H9 (cell line): ENCODE results near the gene GAP43. TPM values are rescaled to one million over a fixed set of nuclear protein-coding genes. Genes with fewer than 3 reads are reported as not detected.

Source experiments
- DNase-seq: peaks from one replicate; pipeline ENCODE4 v3.0.0-alpha.2; 2017
- H2AFZ ChIP-seq: one replicate; pipeline ENCODE4 v1.6.1; 2013; ENCODE audit warnings: mild to moderate bottlenecking, low read length, control low read depth, moderate library complexity
- H2AK5ac ChIP-seq: 2 replicates; pipeline ENCODE4 v1.6.1; 2013; ENCODE audit warnings: low read length, control low read depth, mixed read lengths; ENCODE audit not compliant: insufficient read length
- H2BK120ac ChIP-seq: one replicate; pipeline ENCODE4 v1.6.1; 2013; ENCODE audit warnings: low read depth, mild to moderate bottlenecking, low read length, control low read depth, inconsistent platforms; ENCODE audit not compliant: poor library complexity, severe bottlenecking
- H2BK12ac ChIP-seq: 2 replicates; pipeline ENCODE4 v1.6.1; 2013; ENCODE audit warnings: low read length, control low read depth, mixed read lengths, low read depth; ENCODE audit not compliant: insufficient read length
- H2BK15ac ChIP-seq: 2 replicates; pipeline ENCODE4 v1.6.1; 2013; ENCODE audit warnings: low read depth, low read length, control low read depth
- H2BK20ac ChIP-seq: one replicate; pipeline ENCODE4 v1.6.1; 2013; ENCODE audit warnings: low read depth, mild to moderate bottlenecking, low read length, control low read depth, inconsistent platforms; ENCODE audit not compliant: poor library complexity, severe bottlenecking
- H2BK5ac ChIP-seq: 2 replicates; pipeline ENCODE4 v1.6.1; 2013; ENCODE audit warnings: low read length, control low read depth, mixed read lengths; ENCODE audit not compliant: insufficient read length
- H3K14ac ChIP-seq: 2 replicates; pipeline ENCODE4 v1.6.1; 2013; ENCODE audit warnings: low read length, control low read depth; ENCODE audit not compliant: insufficient read depth
- H3K18ac ChIP-seq: 2 replicates; pipeline ENCODE4 v1.6.1; 2013; ENCODE audit warnings: low read depth, mild to moderate bottlenecking, mixed read lengths, low read length, control low read depth; ENCODE audit not compliant: insufficient read length
- H3K23ac ChIP-seq: 2 replicates; pipeline ENCODE4 v1.6.1; 2013; ENCODE audit warnings: low read length, control low read depth, mixed read lengths, low read depth; ENCODE audit not compliant: insufficient read length
- H3K23me2 ChIP-seq: 2 replicates; pipeline ENCODE4 v1.6.1; 2013; ENCODE audit warnings: low read depth, mild to moderate bottlenecking, mixed read lengths, low read length, control low read depth; ENCODE audit not compliant: insufficient read length, poor library complexity, severe bottlenecking
- H3K27ac ChIP-seq: 2 replicates; pipeline ENCODE4 v1.5.1; 2013; ENCODE audit warnings: low read length, control low read depth, mixed read lengths, low read depth; ENCODE audit not compliant: insufficient read length
- H3K27me3 ChIP-seq: 2 replicates; pipeline ENCODE4 v1.6.1; 2013; ENCODE audit warnings: low read length, control low read depth, inconsistent platforms; ENCODE audit not compliant: insufficient read depth
- H3K4ac ChIP-seq: 2 replicates; pipeline ENCODE4 v1.6.1; 2013; ENCODE audit warnings: low read depth, mild to moderate bottlenecking, control low read depth, inconsistent platforms, low read length, moderate library complexity
- H3K4me1 ChIP-seq: 2 replicates; pipeline ENCODE4 v1.6.1; 2013; ENCODE audit warnings: low read length, control low read depth, inconsistent platforms; ENCODE audit not compliant: insufficient read depth
- H3K4me2 ChIP-seq: 2 replicates; pipeline ENCODE4 v1.6.1; 2013; ENCODE audit warnings: low read length, control low read depth, mixed read lengths; ENCODE audit not compliant: insufficient read length, insufficient read depth
- H3K56ac ChIP-seq: 2 replicates; pipeline ENCODE4 v1.6.1; 2013; ENCODE audit warnings: low read depth, mild to moderate bottlenecking, mixed read lengths, low read length, control low read depth; ENCODE audit not compliant: insufficient read length
- H3K79me1 ChIP-seq: 2 replicates; pipeline ENCODE4 v1.6.1; 2013; ENCODE audit warnings: low read depth, mild to moderate bottlenecking, moderate library complexity, low read length, control low read depth, inconsistent platforms; ENCODE audit not compliant: insufficient read depth, poor library complexity, severe bottlenecking
- H3K79me2 ChIP-seq: 2 replicates; pipeline ENCODE4 v1.6.1; 2013; ENCODE audit warnings: low read length, control low read depth, inconsistent platforms; ENCODE audit not compliant: insufficient read depth
- H3K9ac ChIP-seq: 2 replicates; pipeline ENCODE4 v1.6.1; 2013; ENCODE audit warnings: low read length, control low read depth, mixed read lengths; ENCODE audit not compliant: insufficient read length; ENCODE audit errors: extremely low read depth
- H3K9me3 ChIP-seq: one replicate; pipeline ENCODE4 v1.6.1; 2013; ENCODE audit warnings: low read depth, low read length, inconsistent platforms; ENCODE audit not compliant: control insufficient read depth
- H3T11ph ChIP-seq: one replicate; pipeline ENCODE4 v1.6.1; 2013; ENCODE audit warnings: mild to moderate bottlenecking, low read length, control low read depth, inconsistent platforms
- H4K20me1 ChIP-seq: one replicate; pipeline ENCODE4 v1.6.1; 2013; ENCODE audit not compliant: control insufficient read depth, insufficient read length, insufficient read depth
- H4K5ac ChIP-seq: 2 replicates; pipeline ENCODE4 v1.6.1; 2013; ENCODE audit warnings: low read depth, mild to moderate bottlenecking, mixed read lengths, low read length, control low read depth; ENCODE audit not compliant: insufficient read length
- H4K8ac ChIP-seq: replicated peaks from 2 replicates; pipeline ENCODE4 v1.6.1; 2013; ENCODE audit warnings: low read length, control low read depth, mixed read lengths, low read depth; ENCODE audit not compliant: insufficient read length
- H4K91ac ChIP-seq: 2 replicates; pipeline ENCODE4 v1.6.1; 2013; ENCODE audit warnings: low read depth, mild to moderate bottlenecking, moderate library complexity, mixed read lengths, low read length, control low read depth; ENCODE audit not compliant: insufficient read length
- H3K27ac Mint-ChIP-seq, 3 experiments: 2 replicates in 2 of 3; 3 replicates in 1 of 3; pipeline ENCODE4 v1.8.0; 2020 to 2021; ENCODE audit warnings: mixed read lengths in 3 of 3, mild to moderate bottlenecking in 1 of 3, moderate library complexity in 1 of 3
- H3K27me3 Mint-ChIP-seq: 2 replicates; pipeline ENCODE4 v1.8.0; 2021; ENCODE audit warnings: low read depth, mild to moderate bottlenecking, moderate library complexity, mixed read lengths
- H3K36me3 Mint-ChIP-seq, 3 experiments: 2 replicates in 2 of 3; 3 replicates in 1 of 3; pipeline ENCODE4 v1.8.0; 2020 to 2021; ENCODE audit warnings: low read depth in 3 of 3, mixed read lengths in 3 of 3; ENCODE audit not compliant: insufficient read depth in 1 of 3
- H3K4me1 Mint-ChIP-seq, 2 experiments: 2 replicates each; pipeline ENCODE4 v1.8.0; 2020; ENCODE audit warnings: mixed read lengths in 2 of 2
- H3K4me3 Mint-ChIP-seq, 2 experiments: 2 replicates in 1 of 2; 3 replicates in 1 of 2; pipeline ENCODE4 v1.8.0; 2020 to 2021; ENCODE audit warnings: mild to moderate bottlenecking in 2 of 2, mixed read lengths in 2 of 2, moderate library complexity in 1 of 2
- H3K9me3 Mint-ChIP-seq, 2 experiments: 2 replicates in 1 of 2; 3 replicates in 1 of 2; pipeline ENCODE4 v1.8.0; 2020; ENCODE audit warnings: mild to moderate bottlenecking in 2 of 2, mixed read lengths in 2 of 2, moderate library complexity in 1 of 2
- CTCF ChIP-seq: fragments of 200-600 bp; sonication (generic); conservative IDR thresholded peaks from 3 replicates; pipeline ENCODE4 v1.8.0; 2021; ENCODE audit warnings: antibody characterized with exemption, mild to moderate bottlenecking
- WGBS: extraction: QIAGEN DNeasy Blood & Tissue Kit; methylation state at CpG from one replicate; pipeline ENCODE4 v1.1.7; 2013; ENCODE audit warnings: missing lambda C conversion rate, low lambda C conversion rate, mixed read lengths; ENCODE audit not compliant: insufficient read length; ENCODE audit errors: extremely low coverage; 5-methylcytosine and 5-hydroxymethylcytosine counted together
- total RNA-seq: library from RNA; stranded (reverse); gene quantifications from 2 replicates; pipeline ENCODE4 v1.2.1, GENCODE V29; 2021

Gene GAP43
- total RNA-seq, 1 experiment from 2014 or later: 12.8 TPM

- no peaks in the 10 kb centered on the region for H4K20me1 ChIP-seq
- H2BK12ac ChIP-seq: no peak overlapping the region
- H2AFZ ChIP-seq: no peak overlapping the region
- H3T11ph ChIP-seq: no peak overlapping the region
- no peak overlapping the region for H3K18ac ChIP-seq
- H4K8ac ChIP-seq: no peak overlapping the region
- no peak overlapping the region for H4K5ac ChIP-seq
- no peaks in the 10 kb centered on the region; a peak in 1 of 5 replicates for H3K9me3 Mint-ChIP-seq
- H3K9ac ChIP-seq: no peak overlapping the region
- no CpG with 5 or more reads among the region's 1 CpG for WGBS
- no peaks in the 10 kb centered on the region for H3K4me1 ChIP-seq
- H3K56ac ChIP-seq: no peak overlapping the region
- no peaks in the 10 kb centered on the region for H3K27me3 Mint-ChIP-seq
- no peak overlapping the region for H3K27ac ChIP-seq
- peak overlapping the region in 1 of 3 experiments; percentile 56; a peak in 1 of 7 replicates for H3K27ac Mint-ChIP-seq
- no peak overlapping the region for H2BK120ac ChIP-seq
- no peak overlapping the region for H3K4me3 Mint-ChIP-seq
- H2BK20ac ChIP-seq: no peak overlapping the region
- no peak overlapping the region for H2AK5ac ChIP-seq
- H3K23ac ChIP-seq: no peak overlapping the region
- no peak overlapping the region for H2BK5ac ChIP-seq
- H4K91ac ChIP-seq: no peak overlapping the region
- no peak for DNase-seq
- H3K4me2 ChIP-seq: no peak overlapping the region
- H2BK15ac ChIP-seq: no peak overlapping the region
- no peaks in the 10 kb centered on the region for H3K27me3 ChIP-seq
- no peak overlapping the region for H3K4ac ChIP-seq
- H3K9me3 ChIP-seq: no peaks in the 10 kb centered on the region
- no peak for TF ChIP-seq CTCF
- H3K36me3 Mint-ChIP-seq: no peaks in the 10 kb centered on the region
- no peaks in the 10 kb centered on the region for H3K23me2 ChIP-seq
- no peaks in the 10 kb centered on the region for H3K79me2 ChIP-seq
- no peak overlapping the region for H3K14ac ChIP-seq
- H3K4me1 Mint-ChIP-seq: no peaks in the 10 kb centered on the region
- H3K79me1 ChIP-seq: no peaks in the 10 kb centered on the region
Observed at GRCh38 chr3:115727135-115727534, 103.8 kb downstream of the GAP43 start.
